8988T (cell line): Measurements from ENCODE around the gene FAM199X.

Experiments used
- DNase-seq: peaks from one replicate; pipeline ENCODE4 v3.0.0; 2011

The FAM199X gene

DNA sequence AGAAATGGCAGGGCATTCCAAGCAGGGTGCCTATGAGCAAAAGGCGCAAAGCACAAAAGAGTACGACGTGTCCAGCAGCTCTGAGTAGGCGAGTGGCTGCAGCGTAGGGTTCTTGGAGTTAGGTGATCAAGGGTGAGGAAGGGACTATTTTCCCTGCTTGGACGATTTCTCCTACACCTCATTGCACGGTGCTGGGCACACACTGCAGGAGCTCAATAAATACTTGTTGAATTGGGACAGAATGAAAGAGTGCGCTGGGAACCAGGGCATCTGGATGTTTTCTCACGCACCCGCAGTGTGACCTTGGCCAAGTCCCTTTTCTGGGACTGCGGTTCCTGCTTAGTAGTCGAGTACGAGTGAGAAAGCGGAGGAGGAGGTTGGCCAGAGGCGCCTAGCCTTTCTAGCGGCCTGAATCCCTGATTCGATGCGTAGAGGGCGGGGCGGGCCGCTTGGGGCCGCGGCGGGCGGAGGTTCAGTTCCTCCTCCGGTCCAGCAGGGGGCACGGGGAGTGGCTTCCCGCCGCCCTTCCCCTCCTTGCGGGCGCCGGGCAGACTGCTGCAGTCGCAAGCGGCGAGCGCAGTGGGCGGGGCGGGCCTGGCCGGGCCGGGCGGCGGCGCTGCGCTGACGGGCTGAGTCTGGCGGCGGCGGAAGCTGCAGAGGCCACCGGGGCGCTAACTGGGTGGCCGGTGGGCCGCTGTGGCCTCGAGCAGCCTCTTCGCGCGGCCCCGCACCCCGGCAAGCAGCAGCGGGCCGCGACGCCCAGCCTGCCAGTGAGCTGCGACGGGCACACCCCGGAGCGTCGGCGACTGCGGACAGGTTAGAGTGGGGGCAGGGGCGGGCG lies at the start of gene FAM199X:
Gene FAM199X, plus strand, starts transcription at position 560 of the 841 bp plus-strand sequence. CDS start 333 bp downstream, outside the sequence.
- peak; percentile 45 for DNase-seq

- DNase-seq, result no peak
Measured at GRCh38 chrX:104117759-104118158, 48.5 kb upstream of the FAM199X start.

DNA sequence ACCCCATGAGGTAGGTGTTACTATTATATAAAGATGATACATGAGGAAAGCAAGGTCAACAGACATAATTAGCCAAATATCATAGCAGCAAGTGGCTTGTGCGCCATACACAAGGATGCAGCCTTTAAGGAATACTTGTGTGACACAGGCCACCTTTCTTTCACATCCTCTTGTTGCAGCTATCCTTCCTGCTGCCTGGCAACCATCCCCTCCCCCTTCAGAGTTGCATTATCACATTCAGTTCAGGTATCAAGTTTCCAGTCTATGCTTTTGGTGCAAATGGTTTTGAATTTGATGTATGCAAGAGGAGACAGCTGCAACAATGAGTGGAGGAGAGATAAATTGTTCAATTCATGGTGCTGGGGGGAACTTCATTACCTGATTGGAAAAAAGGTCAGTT lies 47.5 kb upstream of the FAM199X start:
- no peak for DNase-seq

GRCh38 chrX:104122829-104123228 lies 43.4 kb upstream of the FAM199X start:
- no peak for DNase-seq

- no peak for DNase-seq
Measured at GRCh38 chrX:104126856-104127255, 39.4 kb upstream of the FAM199X start.

DNA sequence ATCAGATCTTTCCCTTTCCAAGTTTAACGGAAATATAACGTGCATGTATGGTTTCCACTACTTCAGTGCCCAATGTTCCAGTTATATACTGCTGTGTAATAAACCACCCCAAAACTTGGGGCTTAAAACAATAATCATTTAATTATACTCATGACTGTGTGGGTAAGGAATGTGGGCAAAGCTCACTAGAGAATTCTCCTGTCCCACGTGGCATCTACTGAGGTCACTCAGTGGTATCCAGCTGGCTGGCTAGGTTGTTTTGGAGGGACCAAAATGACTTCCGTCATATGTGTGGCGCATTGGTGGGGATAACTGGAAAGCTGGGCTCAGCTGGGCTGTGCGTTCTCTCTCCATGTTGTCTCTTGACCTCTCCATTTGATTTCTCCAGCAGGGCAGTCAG lies 35.4 kb upstream of the FAM199X start:
- no peak for DNase-seq

- no peak for DNase-seq
Measured at GRCh38 chrX:104134583-104135261, 31.5 kb upstream of the FAM199X start.

- DNase-seq, result no peak
Measured at GRCh38 chrX:104135677-104136076, 30.6 kb upstream of the FAM199X start.

DNA sequence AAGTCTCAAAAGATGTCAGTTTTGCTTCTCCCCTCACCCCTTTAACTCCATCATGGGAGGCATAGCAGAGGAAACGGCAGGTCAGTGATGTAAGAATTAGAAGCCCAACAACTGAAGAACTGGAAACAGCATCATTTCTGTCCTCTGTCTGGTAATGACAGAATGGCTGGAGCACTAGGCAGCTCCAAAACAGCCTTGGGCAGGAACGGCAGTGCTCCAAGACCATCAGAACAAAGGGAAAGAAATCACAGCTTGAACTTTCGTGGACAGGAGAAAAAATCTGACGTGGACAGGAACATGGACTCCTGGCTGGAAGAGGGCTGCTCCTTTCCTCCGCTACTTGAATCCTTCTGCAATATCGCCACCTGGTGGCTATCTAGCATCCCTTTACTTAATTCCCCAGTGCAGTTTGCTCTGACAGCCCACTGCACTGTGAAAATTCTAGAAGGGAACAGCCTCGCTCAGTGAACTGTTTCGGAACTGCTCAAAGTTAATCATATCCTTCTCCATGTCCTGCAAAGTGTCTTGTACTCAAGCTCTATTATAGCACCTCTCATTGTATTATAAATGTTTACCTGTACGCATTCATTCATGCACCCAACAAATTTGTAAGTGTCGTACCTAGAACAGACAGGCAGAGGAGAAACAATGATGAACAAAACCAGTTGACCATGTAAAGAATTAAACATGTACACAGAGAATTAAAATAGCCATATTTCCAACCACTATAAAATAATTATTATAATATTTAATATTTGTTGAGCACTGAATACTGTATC lies 29.8 kb upstream of the FAM199X start:
- peak; percentile 34 for DNase-seq

DNA sequence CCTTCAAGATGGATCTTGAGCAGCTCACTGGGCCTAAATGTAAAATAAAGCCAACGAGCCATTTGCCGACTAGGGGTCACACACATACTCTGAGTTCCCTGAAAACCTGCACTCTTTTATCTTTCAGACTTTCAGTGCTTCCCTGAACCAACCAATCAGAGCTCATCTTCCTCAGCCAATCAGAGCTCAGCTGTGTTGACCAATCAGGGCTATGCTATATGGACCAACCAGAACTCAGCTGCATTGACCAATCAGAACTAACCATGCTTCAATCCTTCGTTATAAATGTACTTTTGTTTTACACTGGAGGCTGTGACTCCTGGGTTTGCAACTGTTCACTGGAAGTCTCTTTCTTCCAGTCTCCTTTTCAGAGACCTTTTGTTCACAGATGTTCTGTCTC lies 28.8 kb upstream of the FAM199X start:
- no peak for DNase-seq

DNA sequence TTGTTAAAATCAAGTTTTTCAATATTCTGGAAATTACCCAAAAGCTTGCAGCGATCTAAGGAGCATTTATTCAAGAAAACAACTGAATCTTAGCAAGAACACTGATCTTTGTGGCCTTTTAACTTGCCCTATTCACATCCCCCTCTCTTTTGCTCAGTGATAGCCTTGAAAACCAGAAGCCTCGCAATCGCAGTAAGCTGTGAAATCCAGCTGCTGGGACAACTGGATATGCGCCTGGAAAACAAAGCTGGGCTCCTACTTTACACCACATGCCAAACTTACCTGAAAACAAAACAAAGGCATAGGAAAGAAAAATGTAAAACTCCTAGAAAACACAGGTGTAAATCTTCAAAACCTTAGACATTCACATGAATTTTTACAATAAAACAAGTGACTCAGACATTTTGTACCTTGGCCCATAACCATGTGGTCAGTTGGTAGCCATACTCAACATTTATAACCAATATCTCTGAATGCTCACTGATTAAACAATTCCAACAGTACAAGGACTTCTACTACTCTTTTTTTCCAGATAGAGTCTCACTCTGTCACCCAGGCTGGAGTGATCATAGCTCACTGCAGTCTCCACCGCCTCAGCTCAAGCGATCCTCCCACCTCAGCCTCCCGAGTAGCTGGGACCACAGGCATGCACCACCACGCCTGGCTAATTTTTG lies 25.0 kb upstream of the FAM199X start:
- DNase-seq, result no peak

GRCh38 chrX:104151037-104151436 lies 15.2 kb upstream of the FAM199X start:
- DNase-seq, result no peak

- DNase-seq, result no peak
Measured at GRCh38 chrX:104156630-104157529, 9.4 kb upstream of the FAM199X start, which contains the start of gene SLC25A53. SLC25A53 (minus strand) TSS chrX:104157009; CDS start chrX:104105257, 51,752 bp downstream.

- DNase-seq, result no peak
Measured at GRCh38 chrX:104166735-104167436, 633 bp downstream of the FAM199X start.

DNA sequence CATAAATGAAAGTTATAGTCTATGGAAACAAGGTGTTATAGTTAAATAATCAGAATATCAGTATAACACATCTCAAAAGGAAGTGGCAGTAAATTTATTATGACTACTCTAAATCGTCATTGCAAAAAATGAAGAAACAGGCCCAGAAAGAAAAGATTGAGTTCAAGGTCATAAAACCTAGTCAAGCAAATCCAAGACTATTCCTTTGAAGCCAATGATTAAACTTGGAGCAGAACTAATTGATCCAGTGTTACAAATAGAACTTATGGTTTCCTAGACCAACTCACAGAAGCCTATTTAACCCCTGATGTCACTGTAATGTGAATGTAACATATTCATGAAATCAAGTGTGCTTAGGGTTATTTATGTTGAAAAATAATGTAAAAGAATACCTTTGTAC lies 1.9 kb downstream of the FAM199X start:
- no peak for DNase-seq

DNA sequence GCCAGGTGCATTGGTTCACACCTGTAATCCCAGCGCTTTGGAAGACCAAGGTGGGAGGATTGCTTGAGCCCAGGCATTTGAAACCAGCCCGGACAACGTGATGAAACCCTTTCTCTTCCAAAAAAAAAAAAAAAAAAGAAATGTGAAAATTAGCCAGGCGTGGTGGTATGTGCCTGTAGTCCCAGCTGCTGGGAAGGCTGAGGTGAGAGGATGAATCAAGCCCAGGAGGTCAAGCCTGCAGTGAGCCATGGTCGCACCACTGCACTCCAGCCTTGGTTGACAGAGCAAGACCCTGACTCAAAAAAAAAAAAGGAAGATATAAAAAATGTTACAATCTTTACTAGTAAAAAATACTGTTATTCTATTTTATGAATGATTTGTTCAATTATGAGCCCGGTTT lies 5.9 kb downstream of the FAM199X start:
- DNase-seq, result no peak

GRCh38 chrX:104172788-104173187 lies 6.5 kb downstream of the FAM199X start:
- DNase-seq, result no peak

DNA sequence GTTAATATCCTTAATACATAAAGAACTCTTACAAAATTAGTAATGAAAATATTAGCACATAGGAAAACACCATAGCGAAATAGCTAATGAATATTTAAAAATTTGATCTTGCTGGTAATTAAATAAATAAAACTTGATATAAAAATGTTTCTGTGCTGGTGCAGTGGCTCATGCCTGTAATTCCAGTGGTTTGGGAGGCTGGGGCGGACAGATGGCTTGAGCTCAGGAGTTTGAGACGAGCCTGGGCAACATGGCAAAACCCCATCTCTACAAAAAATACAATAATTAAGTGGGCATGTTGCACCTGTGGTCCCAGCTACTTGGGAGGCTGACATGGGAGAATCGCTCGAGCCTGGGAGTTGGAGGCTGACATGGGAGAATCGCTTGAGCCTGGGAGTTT lies 7.6 kb downstream of the FAM199X start:
- no peak for DNase-seq

DNA sequence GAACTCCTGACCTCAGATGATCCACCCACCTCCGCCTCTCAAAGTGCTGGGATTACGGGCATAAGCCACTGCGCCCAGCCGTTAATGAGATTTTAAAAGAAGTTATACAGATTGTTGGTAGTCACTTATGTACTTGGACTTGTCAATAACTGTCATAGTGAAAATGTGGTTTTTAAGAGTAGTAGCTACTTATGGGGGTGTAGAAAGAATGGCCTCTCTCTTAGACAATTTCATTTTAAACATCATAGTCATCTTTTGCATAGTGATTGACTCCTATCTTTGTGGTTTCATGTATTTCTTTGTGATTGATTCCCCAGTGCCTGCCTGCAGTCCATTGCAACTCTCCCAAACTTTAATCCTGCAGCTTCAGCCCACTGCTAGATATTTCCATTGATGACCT lies 17.4 kb downstream of the FAM199X start:
- no peak for DNase-seq

GRCh38 chrX:104187931-104188330 lies 21.7 kb downstream of the FAM199X start:
- DNase-seq, result no peak

GRCh38 chrX:104189837-104190236 lies 23.6 kb downstream of the FAM199X start:
- no peak for DNase-seq
